CD4-positive, alpha-beta T cell (primary cell): ENCODE measurements around the gene NOXA1. TPM values are rescaled to one million over a fixed set of nuclear protein-coding genes. Genes with fewer than 3 reads are reported as not detected.

Experiments
- ATAC-seq: fragments of 200-7000 bp; cut with Tn5 transposase; one replicate; pipeline ENCODE4 v1.10.0; 2022; ENCODE audit warnings: mild to moderate bottlenecking; ENCODE audit not compliant: poor library complexity
- CTCF ChIA-PET: fragments of 350-600 bp; sonication (Branson Sonifier 250); formaldehyde crosslinking; loops from one replicate; lab custom pipeline; 2021; ENCODE audit warnings: antibody characterized with exemption, inconsistent platforms; lab: Charles Lee
- POLR2A ChIA-PET: fragments of 350-600 bp; sonication (Branson Sonifier 250); formaldehyde crosslinking; loops from one replicate; lab custom pipeline; 2021; ENCODE audit warnings: antibody characterized with exemption, inconsistent platforms; lab: Charles Lee
- DNase-seq, 14 experiments: peaks; one replicate each; pipeline ENCODE4 v3.0.0-alpha.2; 2013 to 2020; ENCODE audit warnings: mixed read lengths in 2 of 14
- H3K27ac ChIP-seq, 2 donors: one replicate each; pipeline versions ENCODE4 v1.5.1 to v1.7.0; 2013; ENCODE audit warnings: low read length in 2 of 2, low read depth in 1 of 2, mild to moderate bottlenecking in 1 of 2
- H3K27me3 ChIP-seq, 2 experiments: 1 replicate in 1 of 2; 2 replicates in 1 of 2; pipeline versions ENCODE4 v1.6.1 to v1.7.0; 2013; ENCODE audit warnings: low read length in 2 of 2, control low read depth in 1 of 2, mild to moderate bottlenecking in 1 of 2, moderate library complexity in 1 of 2; ENCODE audit not compliant: insufficient read depth in 2 of 2, control insufficient read depth in 1 of 2
- H3K36me3 ChIP-seq: one replicate; pipeline ENCODE4 v1.6.1; 2013; ENCODE audit warnings: low read length, control low read depth; ENCODE audit not compliant: insufficient read depth
- H3K4me1 ChIP-seq: one replicate; pipeline ENCODE4 v1.6.1; 2013; ENCODE audit warnings: low read length, control low read depth; ENCODE audit not compliant: insufficient read depth
- H3K4me3 ChIP-seq: one replicate; pipeline ENCODE4 v1.5.1; 2013; ENCODE audit warnings: mild to moderate bottlenecking, low read length, moderate library complexity
- H3K9me3 ChIP-seq, 2 experiments: 1 replicate in 1 of 2; 2 replicates in 1 of 2; pipeline versions ENCODE4 v1.6.1 to v1.7.0; 2013; ENCODE audit warnings: low read length in 2 of 2, mild to moderate bottlenecking in 2 of 2, control low read depth in 1 of 2, moderate library complexity in 1 of 2; ENCODE audit not compliant: control insufficient read depth in 1 of 2, insufficient read depth in 1 of 2
- H3K27ac Mint-ChIP-seq: one replicate; pipeline ENCODE4 v1.8.0; 2020; ENCODE audit warnings: mixed read lengths
- H3K27me3 Mint-ChIP-seq: one replicate; pipeline ENCODE4 v1.8.0; 2021; ENCODE audit warnings: mixed read lengths
- H3K36me3 Mint-ChIP-seq: one replicate; pipeline ENCODE4 v1.8.0; 2021; ENCODE audit warnings: low read depth, mixed read lengths
- H3K4me1 Mint-ChIP-seq: one replicate; pipeline ENCODE4 v1.8.0; 2021; ENCODE audit warnings: low read depth, mixed read lengths
- H3K4me3 Mint-ChIP-seq: one replicate; pipeline ENCODE4 v1.8.0; 2020; ENCODE audit warnings: mild to moderate bottlenecking, mixed read lengths
- H3K9me3 Mint-ChIP-seq: one replicate; pipeline ENCODE4 v1.8.0; 2020; ENCODE audit warnings: mixed read lengths
- CTCF ChIP-seq: fragments of 200-600 bp; IDR thresholded peaks from one replicate; pipeline ENCODE4 v1.8.0; 2022; ENCODE audit warnings: antibody characterized with exemption, mild to moderate bottlenecking
- intact Hi-C, 2 experiments: fragments of 100-400 bp; cut with DNase I in 1 of 2; cut with micrococcal nuclease in 1 of 2; formaldehyde crosslinking; loops; one replicate each; pipeline versions ENCODE4 v1.15.1 to v1.9.0; 2023 to 2025; cut with DNase I, micrococcal nuclease
- total RNA-seq, 174 experiments: library from RNA in 2 of 174; stranded (reverse) in 2 of 174; gene quantifications; one replicate each; pipeline ENCODE4 v1.2.3 and lab custom pipeline; 2021 to 2026

NOXA1 gene
- total RNA-seq, 2 experiments from 2014 or later = 6.7 to 7.7 TPM

GRCh38 chr9:137458194-137459151 lies 35.3 kb downstream of the NOXA1 start:
- H3K9me3 Mint-ChIP-seq = no peaks in the 10 kb centered on the region
- H3K27ac ChIP-seq = no peak overlapping the region
- ATAC-seq = peak; percentile 10
- no peak for TF ChIP-seq CTCF
- intact Hi-C loops = loop anchor here in 1 of 2 experiments (2.0 to 10.0 kb wide), 3 partner anchors 36 to 664 kb away; partner anchors contain the start of genes ARRDC1, CCDC183, EXD3 and NOXA1
- DNase-seq = peak in 4 of 14 experiments; percentile 13 to 56 (median 31)
- H3K4me3 Mint-ChIP-seq = peak overlapping the region; percentile 25
- peak overlapping the region; percentile 26 for H3K4me3 ChIP-seq
- peaks cover 92% of the 10 kb centered on the region for H3K4me1 ChIP-seq
- ChIA-PET CTCF (interaction anchor here (0.8 to 1.0 kb wide), 2 partner anchors 14 to 35 kb away, joined by 3 to 4 read pairs; partner anchors contain the start of genes EXD3 and NOXA1), POLR2A (interaction anchor here (0.6 to 1.7 kb wide), 7 partner anchors 13 to 658 kb away, joined by 3 to 14 read pairs (median 3); partner anchors contain the start of genes EHMT1, EXD3, NOXA1 and TUBB4B)
- H3K36me3 Mint-ChIP-seq = peaks cover 20% of the 10 kb centered on the region
- peaks cover 12% of the 10 kb centered on the region for H3K36me3 ChIP-seq
- H3K27ac Mint-ChIP-seq = no peak overlapping the region
- H3K27me3 ChIP-seq = no peaks in the 10 kb centered on the region
- H3K9me3 ChIP-seq = no peaks in the 10 kb centered on the region
- peaks cover 50% of the 10 kb centered on the region for H3K4me1 Mint-ChIP-seq
- no peaks in the 10 kb centered on the region for H3K27me3 Mint-ChIP-seq

- peaks cover 46% of the 10 kb centered on the region for H3K4me1 Mint-ChIP-seq
- no peaks in the 10 kb centered on the region for H3K9me3 ChIP-seq
- peaks cover 12% of the 10 kb centered on the region for H3K36me3 ChIP-seq
- ChIA-PET POLR2A (interaction anchor here (0.6 to 1.7 kb wide), 8 partner anchors 13 to 659 kb away, joined by 3 to 14 read pairs (median 3); partner anchors contain the start of genes EHMT1, EXD3, NOXA1 and TUBB4B), CTCF (interaction anchor here (0.8 to 1.0 kb wide), 2 partner anchors 14 to 36 kb away, joined by 3 to 4 read pairs; partner anchors contain the start of genes EXD3 and NOXA1)
- H3K27ac Mint-ChIP-seq = peak within 1 kb of the TSS; percentile 95
- peak within 1 kb of the TSS; percentile 77 to 79 for H3K27ac ChIP-seq
- H3K27me3 Mint-ChIP-seq = no peaks in the 10 kb centered on the region
- H3K36me3 Mint-ChIP-seq = peaks cover 16% of the 10 kb centered on the region
- peak within 1 kb of the TSS; percentile 57 for H3K4me3 ChIP-seq
- ATAC-seq (peak; percentile 67), DNase-seq (peak; percentile 88 to 98 (median 94))
- H3K4me1 ChIP-seq = peaks cover 86% of the 10 kb centered on the region
- TF ChIP-seq CTCF = no peak
- peak within 1 kb of the TSS; percentile 77 for H3K4me3 Mint-ChIP-seq
- H3K9me3 Mint-ChIP-seq = no peaks in the 10 kb centered on the region
- intact Hi-C loops = loop anchor here in 1 of 2 experiments (2.0 to 10.0 kb wide), 3 partner anchors 36 to 664 kb away; partner anchors contain the start of genes ARRDC1, CCDC183, EXD3 and NOXA1
- no peaks in the 10 kb centered on the region for H3K27me3 ChIP-seq
These were observed 36.0 kb downstream of the NOXA1 start, which contains the start of gene NSMF for GRCh38 chr9:137459152-137459600. Gene NSMF, minus strand, starts transcription at chr9:137459334. Its CDS starts 232 bp downstream, at chr9:137459102.
